ENCODE results near the gene MESD. TPM values are rescaled to one million over a fixed set of nuclear protein-coding genes. Genes with fewer than 3 reads are reported as not detected.
A peak's percentile ranks its signal among the peaks of the same experiment; 100 is the strongest.

The MESD gene
- total and polyA plus RNA-seq, 2 of the 4 experiments (the other 2 are of a cell fraction): 10.0 to 14.0 TPM

DNA sequence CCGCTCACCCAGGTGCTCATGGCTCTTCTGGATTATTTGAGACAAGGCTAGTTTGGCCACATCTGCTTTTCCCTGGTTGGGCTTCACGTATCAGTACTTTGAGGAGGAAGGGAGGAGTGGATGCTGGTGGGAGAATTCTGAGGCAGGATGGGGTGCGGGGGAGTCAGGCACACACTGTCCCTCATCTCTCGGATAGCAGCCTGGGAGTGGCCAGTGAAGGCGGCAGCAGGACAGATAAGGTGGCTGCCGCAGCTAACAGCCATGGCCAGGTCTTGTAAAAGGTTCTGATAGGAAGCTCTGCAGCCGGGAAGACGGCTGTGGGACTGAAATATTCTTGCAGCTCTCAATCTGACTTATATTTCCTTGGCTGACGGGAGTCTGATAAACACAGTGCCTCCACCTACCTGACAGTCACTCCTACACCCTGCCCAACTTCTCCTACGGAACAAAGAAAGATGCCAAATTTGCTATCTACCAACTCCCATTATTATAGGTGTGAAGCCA lies 87.3 kb downstream of the MESD start:
- H2BK5ac ChIP-seq (ENCODE audit: low read depth, low read length, poor library complexity, severe bottlenecking): no peak overlapping the region
- H2BK120ac ChIP-seq (ENCODE audit: low read depth, low read length): no peak overlapping the region
- no peak overlapping the region for H4K8ac ChIP-seq (ENCODE audit: low read depth in 2 of 2, low read length in 2 of 2)
- no peak overlapping the region for H3K27ac ChIP-seq (ENCODE audit: insufficient read depth, low read length)
- intact Hi-C loops (cut with micrococcal nuclease) (no loop called here), in situ Hi-C loops (cut with MboI; ENCODE audit: low sequenced_read_pairs) (no loop called here), dilution Hi-C loops (cut with HindIII; ENCODE audit: low sequenced_read_pairs, unreplicated experiment) (no loop called here)
- H4K91ac ChIP-seq (ENCODE audit: insufficient read depth, low read depth, low read length): no peak overlapping the region
- no peak overlapping the region for H2BK20ac ChIP-seq (ENCODE audit: low read depth, low read length)
- 85% methylated on average over 5 of the region's 10 CpGs; no CpG with 5 or more reads in 1 of the 2 experiments for WGBS, 2 experiments (ENCODE audit: extremely low coverage in 2 of 2, insufficient read length in 1 of 2)
- H3K27me3 ChIP-seq (ENCODE audit: control insufficient read depth, insufficient read depth, low read length): no peaks in the 10 kb centered on the region
- peak overlapping the region; percentile 9 for H2AFZ ChIP-seq (replicated peaks; ENCODE audit: low read length, poor library complexity)
- H4K5ac ChIP-seq (ENCODE audit: low read depth, low read length): no peak overlapping the region
- H3K4ac ChIP-seq (ENCODE audit: low read depth, low read length): no peak overlapping the region
- H2BK15ac ChIP-seq (ENCODE audit: low read depth, low read length): no peak overlapping the region
- H3K4me2 ChIP-seq (ENCODE audit: low read depth, low read length): no peak overlapping the region
- POLR2A ChIA-PET (ENCODE audit: unreplicated experiment): no interaction called here
- H3K18ac ChIP-seq (ENCODE audit: low read depth, low read length): no peak overlapping the region
- BruUV-seq (replicated peaks): no TSS peak
- no peak overlapping the region for H3K56ac ChIP-seq (ENCODE audit: extremely low read depth, insufficient read depth, low read length)
- no peak overlapping the region for H3K9ac ChIP-seq (ENCODE audit: low read depth, low read length)
- peaks cover 21% of the 10 kb centered on the region; the same call in 1 of the 2 replicates for H3K9me1 ChIP-seq (ENCODE audit: insufficient read depth, low read length)
- CTCF ChIA-PET: no interaction called here
- H3K36me3 ChIP-seq (ENCODE audit: control insufficient read depth, insufficient read depth, low read length): peaks cover 72% of the 10 kb centered on the region
- ATAC-seq (ENCODE audit: low read depth) (no peak), DNase-seq (no peak)
- H3K79me1 ChIP-seq (ENCODE audit: low read depth in 1 of 2, low read length in 2 of 2): peaks cover 0 to 4% of the 10 kb centered on the region in 2 experiments; a peak in 1 of 4 replicates
- no peak overlapping the region for H3K4me3 ChIP-seq (ENCODE audit: insufficient read depth, low read depth, low read length)
- H3K9me3 ChIP-seq (ENCODE audit: control insufficient read depth, insufficient read depth, low read length): no peaks in the 10 kb centered on the region
- no peak overlapping the region for H3K14ac ChIP-seq (replicated peaks; ENCODE audit: low read depth, low read length)
- no peak overlapping the region for H2AK9ac ChIP-seq (replicated peaks; ENCODE audit: low read depth, low read length, poor library complexity)
- no peak for TF ChIP-seq CEBPB (IDR thresholded peaks at IDR 0.05; ENCODE audit: low read depth, low read length)
- no peak for TF ChIP-seq MAFK (IDR thresholded peaks at IDR 0.05; ENCODE audit: low read depth, low read length)
- no peak for TF ChIP-seq RFX5 (IDR thresholded peaks at IDR 0.05; ENCODE audit: low read depth, low read length)
- TF ChIP-seq USF2 (IDR thresholded peaks at IDR 0.05; ENCODE audit: low read depth, low read length): no peak
- TF ChIP-seq MAZ (IDR thresholded peaks at IDR 0.05; ENCODE audit: borderline replicate concordance, low read depth, low read length): no peak
- no peak for TF ChIP-seq NFE2L2 (IDR thresholded peaks at IDR 0.05; ENCODE audit: low read depth, low read length)
- no peak for TF ChIP-seq RAD21 (IDR thresholded peaks at IDR 0.05; ENCODE audit: low read length)
- TF ChIP-seq CTCF (conservative IDR thresholded peaks at IDR 0.05; ENCODE audit: low read depth, low read length): no peak
- no peak for TF ChIP-seq RCOR1 (IDR thresholded peaks at IDR 0.05; ENCODE audit: insufficient replicate concordance, low read length)
- TF ChIP-seq POLR2A (IDR thresholded peaks at IDR 0.05; ENCODE audit: low read depth, low read length): no peak
- H3K4me1 ChIP-seq (ENCODE audit: control insufficient read depth, insufficient read depth, low read length): peaks cover 8% of the 10 kb centered on the region; the same call in 1 of the 2 replicates
- H4K20me1 ChIP-seq (ENCODE audit: insufficient read depth, low read length): peaks cover 34% of the 10 kb centered on the region
- no peak overlapping the region for H3K23ac ChIP-seq (ENCODE audit: low read depth, low read length)
- no peak overlapping the region for H2AK5ac ChIP-seq (ENCODE audit: low read depth, low read length)

Measured in IMR-90 (cell line).